GM21447 (cell line): Measurements from ENCODE around the gene PIK3AP1.
A peak's percentile ranks its signal among the peaks of the same experiment; 100 is the strongest.
"Not testable (repeated sequence)": the region's sequence is repeated elsewhere in the genome, so short reads cannot be mapped to it uniquely, and the experiment has no call there.

Experiments used
- ATAC-seq: cut with Tn5 transposase; IDR thresholded peaks from one replicate; pipeline ENCODE4 v1.9.1; 2021; ENCODE audit not compliant: unreplicated experiment

PIK3AP1 gene

DNA sequence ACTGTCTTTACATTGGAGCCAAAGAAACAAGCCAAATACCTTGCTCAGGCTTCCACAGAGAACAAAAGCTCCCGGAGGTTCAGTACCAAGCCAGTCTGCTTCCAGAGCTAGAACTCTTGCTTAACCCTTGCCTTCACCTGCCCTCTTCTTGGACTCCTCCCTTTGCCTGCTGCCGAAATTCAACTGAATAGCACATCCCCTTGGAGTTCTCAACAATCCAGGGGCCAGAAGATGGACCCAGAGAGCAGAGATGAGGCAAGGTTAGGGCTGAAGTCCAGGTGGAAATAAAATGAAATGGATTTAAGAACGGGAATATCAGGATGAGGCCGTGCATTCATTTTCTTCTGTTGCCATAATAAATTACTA, 876 bp upstream of the PIK3AP1 start:
- ATAC-seq: no peak

DNA sequence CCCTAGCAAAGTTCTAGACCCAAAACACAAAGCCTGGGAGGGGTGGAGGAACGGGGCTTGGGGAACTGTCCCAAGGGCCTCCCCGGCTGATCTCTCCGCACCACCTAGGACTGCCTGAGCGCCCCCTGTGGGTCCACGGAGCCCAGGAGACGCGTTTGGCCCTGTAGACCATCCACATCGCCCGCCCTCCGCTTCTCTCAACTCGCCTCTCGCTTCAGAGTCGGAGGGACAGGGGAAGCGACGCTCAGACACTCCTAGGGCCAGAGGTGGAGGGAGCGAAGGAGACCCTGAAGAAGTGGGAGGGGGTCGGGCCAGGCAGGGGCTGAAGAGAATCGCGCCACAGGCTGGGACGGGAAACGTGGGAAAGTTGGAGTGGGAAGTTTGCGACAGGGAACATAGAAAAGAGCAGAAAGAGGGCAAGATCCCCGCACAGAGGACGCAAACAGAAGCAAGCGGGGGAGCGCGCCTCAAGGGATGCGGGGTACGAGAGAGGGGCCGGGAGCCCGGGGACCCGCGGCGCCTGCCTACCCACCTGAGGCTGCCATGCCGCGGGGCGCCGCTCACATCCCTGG, 378 bp downstream of the PIK3AP1 start:
- peak; percentile 61 for ATAC-seq

DNA sequence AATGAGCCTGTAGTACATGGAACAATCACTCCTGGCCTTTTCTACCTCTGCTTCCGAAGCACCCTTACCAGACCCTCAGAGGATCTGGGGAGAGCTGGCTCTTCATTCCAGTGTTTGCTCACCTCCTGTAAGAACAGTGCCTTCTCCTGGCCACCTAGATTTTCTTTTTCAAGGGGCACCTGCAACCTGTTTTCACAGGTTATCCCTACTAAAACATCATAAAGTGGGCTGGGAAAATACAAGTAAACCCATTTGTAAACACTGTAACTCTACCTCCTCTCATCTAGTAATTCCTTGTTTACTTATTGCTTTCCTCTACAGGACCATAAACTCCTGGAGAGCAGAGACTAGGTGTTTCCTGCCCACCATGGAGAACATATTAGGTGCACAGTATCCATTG, 1.1 kb downstream of the PIK3AP1 start:
- no peak for ATAC-seq

DNA sequence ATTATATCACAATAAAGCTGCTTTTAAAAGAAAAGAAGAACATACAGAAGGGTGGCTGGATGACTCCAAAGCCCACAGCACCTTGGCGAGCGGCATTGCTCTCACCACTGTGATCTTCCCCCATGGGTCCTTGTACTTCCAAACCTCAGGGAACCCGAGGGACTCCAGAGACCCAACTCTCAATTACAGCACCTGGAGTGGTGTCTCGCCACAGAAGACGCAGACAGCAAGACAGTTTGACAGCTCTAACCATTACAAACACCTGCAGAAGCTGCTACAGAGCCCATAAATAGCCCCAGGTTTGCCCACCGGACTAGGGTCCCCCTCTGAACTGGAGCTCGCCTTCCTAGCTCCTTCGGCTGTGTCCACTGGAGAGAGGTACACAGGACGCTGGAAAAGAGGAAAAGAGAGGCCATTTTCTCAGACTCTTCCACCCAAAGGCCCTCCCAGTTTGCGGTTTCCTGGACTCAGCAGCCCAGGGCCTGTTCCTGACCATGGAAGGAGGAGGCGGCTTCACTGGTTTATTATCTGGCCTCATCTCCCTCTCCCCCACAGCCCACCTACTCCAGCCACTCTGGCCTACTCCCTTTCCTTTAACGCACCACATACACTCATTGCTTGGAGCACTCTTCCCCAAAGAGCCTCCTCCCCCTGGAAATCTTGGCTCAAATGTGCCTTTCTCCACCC, 1.9 kb downstream of the PIK3AP1 start:
- ATAC-seq: no peak

DNA sequence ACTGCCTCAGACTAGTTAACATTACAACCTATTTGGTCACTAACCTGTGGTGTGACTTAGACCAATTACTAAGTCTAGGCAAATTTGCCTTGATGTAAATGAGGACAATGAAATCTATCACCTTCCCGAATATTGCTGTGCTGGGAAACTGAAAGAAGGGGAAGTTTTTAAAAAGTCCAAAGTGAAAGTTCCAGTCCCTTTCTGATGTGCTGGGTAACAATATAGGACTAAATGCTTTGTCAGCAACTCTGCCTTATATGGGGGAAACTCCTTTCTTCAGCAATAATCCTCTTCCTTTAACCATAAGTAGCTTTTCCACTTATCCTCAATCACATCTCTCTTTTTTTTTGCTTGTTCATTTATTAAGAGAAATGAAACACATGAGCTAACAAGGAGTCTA, 3.9 kb downstream of the PIK3AP1 start:
- ATAC-seq: no peak

DNA sequence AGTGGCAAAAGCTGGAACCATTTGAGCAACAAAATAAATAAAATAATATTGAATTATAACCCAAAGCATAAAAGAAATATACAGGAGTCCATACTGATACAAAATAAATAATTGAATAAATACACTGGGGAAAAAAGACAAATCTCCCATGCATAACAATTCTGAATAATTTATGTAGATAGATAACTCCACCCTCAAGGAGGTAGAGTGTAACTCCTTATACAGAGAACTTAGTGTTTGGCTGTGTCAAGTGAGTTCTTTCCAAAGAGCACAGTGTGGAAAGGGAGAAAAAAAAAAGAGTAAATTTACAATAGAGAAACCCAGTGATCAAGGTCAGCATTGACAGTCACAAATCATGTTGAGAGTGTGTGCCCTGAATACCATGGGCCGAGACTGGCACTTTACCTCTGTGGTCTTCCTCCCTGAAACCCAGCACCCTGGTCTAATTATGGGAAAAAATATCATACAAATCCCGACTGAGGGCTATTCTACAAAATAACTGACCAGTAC, 5.5 kb downstream of the PIK3AP1 start:
- ATAC-seq: no peak

DNA sequence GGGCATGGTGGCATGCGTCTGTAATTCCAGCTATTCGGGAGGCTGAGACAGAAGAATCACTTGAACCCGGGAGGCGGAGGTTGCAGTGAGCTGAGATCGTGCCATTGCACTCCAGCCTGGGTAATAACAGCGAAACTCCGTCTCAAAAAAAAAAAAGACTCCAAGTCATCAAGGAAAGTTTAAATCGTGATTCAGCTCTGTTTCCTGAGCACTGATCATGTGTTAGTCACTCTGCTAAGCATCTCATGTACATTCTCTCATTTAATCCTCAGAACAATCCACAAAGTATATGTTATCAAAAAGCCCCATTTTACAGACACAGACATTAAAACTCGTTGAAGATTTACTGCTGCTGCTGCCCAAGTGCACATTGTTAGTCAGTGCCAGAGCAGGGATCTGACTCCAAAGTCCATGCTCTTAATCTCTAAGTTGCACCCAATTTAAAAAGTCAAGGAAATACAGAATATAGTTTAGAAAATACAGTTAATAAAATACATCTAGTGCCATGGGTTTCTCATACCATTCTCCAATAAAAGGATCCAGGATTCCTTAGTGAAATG, 6.2 kb downstream of the PIK3AP1 start:
- no peak for ATAC-seq

DNA sequence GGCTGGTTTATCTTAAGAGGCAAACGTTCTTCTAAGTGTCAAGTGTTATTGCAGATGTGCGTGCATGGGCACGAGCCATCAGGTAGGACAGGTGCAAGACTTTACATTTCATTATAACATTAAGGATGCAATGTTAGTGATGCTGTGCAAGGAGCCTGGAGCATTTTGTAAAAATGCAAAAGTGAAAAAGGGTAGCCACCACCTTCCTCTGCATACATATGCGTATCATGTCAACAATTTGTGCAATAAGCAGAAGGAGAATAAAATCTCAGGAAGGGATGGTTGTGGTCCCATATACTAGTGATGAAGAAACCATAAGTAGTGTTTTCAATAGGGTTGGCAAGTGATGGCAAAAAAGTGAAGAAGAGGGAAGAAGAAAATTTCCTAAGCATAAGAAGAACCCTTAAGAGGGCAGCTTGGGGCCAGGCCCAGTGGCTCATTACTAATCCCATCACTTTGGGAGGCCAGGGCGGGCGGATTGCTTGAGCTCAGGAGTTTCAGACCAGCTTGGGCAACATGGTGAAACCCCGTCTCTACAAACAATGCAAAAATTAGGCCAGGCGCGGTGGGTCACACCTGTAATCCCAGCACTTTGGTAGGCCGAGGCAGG, 7.5 kb downstream of the PIK3AP1 start:
- ATAC-seq: no peak

DNA sequence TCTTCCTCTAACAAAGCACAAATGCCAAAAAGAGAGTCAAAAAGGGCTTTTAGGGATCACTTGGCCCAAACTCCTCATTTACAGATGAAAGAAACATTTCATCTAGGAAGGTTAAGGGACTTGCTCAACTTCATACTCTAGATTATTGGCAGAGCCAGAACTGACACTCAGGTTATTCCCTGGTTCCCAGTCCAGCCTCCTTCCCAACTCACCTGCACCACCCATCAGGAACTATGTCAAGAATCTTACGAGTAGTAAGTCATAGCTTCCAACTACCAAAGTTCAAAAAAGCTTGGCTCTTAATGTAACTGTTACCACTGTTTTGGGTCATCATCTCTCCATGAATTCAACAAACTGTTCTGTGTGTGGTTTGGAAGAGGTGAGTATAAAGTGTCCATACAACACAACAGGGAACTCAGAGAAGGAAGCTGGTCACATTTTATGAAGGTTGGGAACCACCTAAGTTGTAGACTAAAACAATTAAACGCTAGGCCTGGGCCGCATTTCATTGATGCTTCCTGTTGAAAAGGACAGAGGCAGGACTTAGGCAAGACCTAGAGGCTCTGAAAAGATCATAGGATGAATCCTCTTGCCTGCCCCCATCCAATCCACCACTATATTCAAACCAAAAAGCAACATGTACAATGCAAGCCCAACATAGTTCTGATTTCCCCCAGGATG, 9.1 kb downstream of the PIK3AP1 start:
- ATAC-seq: no peak

DNA sequence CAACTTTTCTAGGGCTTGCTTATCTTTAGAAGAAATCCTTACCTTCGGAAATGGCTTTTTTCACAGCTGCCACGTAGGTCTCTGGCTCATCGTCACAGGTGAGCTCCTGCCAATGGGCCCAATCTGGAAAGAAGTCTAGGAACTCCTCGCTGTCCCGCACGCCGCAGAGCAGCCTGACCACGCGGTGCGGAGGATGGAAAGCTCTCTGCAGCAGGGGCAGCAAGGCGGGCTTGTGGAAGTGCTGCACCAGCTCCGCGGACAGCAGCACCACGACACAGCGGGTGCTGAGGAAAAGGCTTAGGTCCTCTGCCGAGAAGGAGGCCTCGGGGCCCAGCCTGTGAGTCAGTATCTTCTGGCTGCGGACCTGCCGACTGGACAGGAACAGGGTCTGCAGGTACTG, 10.8 kb downstream of the PIK3AP1 start:
- ATAC-seq: no peak

DNA sequence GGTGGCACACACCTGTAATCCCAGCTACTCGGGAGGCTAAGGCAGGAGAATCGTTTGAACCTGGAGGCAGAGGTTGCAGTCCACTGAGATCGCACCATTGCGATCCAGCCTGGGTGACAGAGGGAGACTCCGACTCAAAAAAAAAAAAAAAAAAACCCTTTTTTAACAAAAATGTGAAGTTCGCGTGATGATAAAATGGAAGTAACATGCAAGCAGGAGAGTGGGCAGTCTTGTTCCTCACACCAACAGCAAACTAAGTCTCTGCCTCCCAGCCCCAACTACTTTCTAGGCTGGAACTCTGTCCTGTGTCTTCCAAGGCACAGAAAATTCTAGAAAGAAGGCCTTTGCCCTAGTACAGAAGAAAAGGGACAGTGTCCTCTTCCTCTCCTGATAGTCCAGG, 11.3 kb downstream of the PIK3AP1 start:
- no peak for ATAC-seq

DNA sequence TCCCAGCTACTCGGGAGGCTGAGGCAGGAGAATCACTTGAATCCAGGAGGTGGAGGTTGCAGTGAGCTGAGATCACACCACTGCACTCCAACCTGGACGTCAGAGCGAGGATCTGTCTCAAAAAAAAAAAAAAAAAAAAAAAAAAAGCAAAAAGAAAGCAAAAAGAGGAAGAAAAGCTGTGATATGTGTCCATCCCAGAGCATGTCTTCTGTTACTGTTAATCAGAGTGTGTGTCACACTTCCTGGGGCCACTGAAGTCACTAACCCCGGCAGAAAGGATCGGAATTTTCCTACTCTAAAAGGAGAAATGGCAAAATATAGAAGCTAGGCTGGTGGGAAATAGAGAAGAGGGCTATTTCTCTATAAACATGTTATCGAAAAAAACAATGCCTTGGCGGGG, 11.9 kb downstream of the PIK3AP1 start:
- ATAC-seq: no peak

DNA sequence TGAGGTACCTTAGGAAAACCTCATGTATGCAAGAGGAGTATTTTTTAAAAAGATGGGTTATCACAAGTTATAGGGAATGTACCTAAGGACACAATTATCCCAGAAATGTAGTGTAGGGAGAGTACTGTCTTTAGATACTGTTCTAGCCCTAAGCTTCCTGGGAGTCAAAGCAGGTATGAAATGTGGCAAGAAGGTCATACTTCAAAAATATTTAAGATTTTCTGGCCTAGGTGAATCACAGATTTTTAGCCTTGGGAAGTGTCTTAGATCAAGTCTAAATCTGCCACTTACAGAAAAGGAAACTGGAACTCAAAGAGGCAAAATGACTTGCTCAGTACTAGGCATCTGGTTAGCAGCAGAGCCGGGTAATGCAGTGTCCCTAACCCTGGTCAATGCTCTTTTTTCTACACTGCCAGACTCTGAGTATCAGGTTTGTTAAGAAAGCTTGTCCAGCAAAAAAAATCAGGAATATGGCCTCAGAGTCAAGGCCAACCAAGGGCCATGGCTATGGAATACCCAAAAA, 13.9 kb downstream of the PIK3AP1 start:
- no peak for ATAC-seq

DNA sequence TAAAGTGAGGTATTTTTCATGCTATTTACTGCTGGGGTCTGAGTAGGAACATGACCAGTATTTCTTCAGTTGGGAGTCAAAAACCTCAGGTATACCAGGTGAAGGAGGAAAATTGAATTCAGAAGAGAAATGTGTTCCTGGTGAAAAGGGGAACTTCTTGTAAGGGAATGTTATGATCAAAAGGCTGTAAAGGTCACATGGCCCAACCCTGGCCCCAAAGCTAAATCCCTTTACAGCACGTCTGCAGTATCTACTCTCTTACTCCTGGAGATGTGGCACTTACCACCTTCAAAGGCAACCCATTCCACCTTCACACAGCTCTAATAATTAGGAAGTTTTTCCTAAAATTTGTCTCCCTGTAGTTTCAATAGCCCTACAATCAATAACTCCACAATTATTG, 15.2 kb downstream of the PIK3AP1 start:
- ATAC-seq: no peak

DNA sequence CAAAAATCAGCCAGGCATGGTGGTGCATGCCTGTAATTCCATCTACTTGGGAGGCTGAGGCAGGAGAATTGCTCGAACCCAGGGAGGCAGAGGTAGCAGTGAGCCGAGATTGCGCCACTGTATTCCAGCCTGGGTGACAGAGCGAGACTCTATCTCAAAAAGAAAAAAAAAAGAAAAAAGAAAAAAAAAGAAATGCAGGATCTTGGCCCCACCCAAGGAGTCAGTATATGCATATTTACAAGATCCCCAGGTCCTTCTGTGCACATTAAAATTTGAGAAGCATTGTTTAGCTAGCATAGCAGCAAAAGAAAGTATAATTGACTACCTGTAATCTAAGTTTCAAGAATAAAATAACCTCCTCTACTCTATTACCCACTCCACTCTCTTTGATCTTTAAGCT, 15.8 kb downstream of the PIK3AP1 start:
- ATAC-seq: no peak

DNA sequence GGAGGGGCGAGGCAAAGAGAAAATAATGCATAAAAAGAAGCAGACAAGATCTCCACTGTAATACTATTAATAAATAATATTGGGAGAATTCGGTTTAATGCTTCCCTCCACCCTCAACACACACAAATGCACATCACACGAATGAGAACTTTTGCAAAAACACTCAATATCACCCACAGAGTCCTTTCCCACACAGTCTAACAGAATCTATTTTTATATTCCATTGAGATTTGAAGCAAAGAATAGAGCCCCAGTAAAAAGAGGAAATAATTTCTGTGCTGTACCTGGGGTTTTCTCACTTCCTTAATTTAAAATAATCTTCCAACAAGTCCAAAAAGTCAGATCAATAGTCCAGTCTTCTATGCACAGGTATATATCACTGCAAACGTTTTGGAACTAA, 17.0 kb downstream of the PIK3AP1 start:
- ATAC-seq: no peak

DNA sequence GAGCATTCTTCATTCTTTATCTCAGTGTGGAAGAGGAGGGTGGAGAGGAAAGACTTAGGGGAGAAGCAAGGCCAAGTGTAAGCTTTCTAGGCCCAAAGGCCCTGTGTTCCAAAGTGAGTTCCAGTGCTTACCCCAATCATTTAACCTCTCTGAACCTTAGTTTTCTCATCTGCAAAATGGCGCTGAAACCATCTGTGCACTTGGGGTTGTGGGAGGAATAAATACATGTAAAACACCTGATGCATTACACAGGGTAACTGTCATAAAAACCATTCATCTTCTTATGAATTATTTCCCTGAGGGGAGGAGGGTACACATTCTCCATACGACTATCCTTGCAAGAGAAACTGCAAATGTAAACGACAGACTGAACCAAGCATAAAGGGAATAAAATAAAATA, 19.0 kb downstream of the PIK3AP1 start:
- ATAC-seq: no peak

DNA sequence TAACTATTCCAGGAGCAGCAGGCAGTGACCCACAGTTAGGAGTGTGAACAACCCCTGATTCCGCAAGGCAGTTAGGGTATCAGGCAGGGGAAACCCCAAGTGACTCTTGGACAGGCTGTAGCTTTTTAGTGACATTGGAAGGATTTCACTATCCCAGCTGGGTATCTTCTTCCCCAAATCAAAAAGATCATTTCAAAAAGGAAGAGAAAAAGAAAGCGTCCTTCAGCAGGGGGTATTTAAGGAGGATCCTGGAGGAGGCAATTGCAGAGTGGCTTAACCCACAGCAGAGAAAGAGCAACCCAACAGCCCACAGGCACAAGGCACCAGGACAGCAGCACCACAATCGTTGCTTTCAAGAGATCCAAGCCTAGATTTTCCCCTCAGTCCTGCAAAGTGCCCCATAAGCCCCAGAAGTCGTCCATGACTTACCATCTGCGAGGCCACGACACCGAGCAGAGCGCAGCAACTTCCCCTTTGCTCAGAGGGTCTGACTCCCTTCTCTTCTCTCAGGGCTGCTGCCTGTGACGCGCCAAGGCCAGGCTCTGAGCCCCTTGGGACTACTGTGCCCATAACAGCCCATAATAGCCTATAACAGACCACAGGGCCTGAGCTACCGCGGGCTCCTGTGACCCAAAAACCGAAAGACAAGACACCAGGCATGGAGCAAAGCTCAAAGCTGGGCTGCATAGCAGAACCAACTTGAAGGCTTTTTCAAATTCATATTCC, 19.8 kb downstream of the PIK3AP1 start:
- ATAC-seq: peak; percentile 68

DNA sequence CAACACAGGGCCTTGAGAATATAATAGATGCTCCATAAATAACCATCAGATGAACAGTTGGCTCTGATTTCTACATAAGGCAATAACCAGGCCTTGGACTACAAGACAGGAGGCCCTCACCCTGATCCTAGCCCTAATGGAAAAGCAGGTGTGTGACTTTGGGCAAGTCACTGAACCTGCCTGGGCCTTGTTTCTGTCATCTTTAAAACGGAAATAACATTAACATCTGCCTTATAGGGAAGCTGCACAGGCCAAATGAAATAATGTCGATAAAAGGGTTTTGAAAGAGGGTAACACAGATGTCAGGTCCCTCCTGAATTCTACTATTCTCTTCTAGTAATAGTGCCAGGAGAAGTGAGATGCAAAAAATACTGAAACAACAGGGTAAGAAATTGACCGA, 20.7 kb downstream of the PIK3AP1 start:
- ATAC-seq: no peak

DNA sequence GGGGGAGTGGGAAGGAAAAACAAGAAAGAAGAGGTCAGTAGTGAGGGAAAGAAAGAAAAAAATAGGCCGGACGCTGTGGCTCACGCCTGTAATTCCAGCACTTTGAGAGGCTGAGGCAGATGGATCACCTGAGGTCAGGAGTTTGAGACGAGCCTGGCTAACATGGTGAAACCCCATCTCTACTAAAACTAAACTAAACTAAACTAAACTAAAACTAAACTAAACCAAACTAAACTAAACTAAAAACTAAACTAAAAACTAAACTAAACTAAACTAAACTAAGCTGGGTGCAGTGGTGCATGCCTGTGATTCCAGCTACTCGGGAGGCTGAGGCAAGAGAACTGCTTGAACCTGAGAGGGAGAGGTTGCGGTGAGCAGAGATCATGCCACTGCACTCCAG, 22.0 kb downstream of the PIK3AP1 start:
- ATAC-seq: not testable (repeated sequence)

DNA sequence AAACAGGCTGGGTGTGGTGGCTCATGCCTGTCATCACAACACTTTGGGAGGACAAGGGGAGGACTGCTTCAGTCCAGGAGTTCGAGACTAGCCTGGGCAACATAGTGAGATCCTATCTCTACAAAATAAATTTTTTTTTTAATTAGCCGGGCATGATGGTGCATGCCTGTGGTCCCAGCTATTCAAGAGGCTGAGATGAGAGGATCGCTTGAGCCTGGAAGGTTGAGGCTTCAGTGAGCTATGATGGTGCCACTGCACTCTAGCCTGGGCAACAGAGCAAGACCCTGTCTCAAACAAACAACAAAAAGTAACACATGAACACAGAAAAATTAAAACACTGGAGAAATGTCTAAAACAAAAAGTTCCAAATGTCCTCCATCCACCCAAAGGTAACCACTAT, 22.9 kb downstream of the PIK3AP1 start:
- no peak for ATAC-seq
